ENCODE data around the gene SLC13A2. TPM values are rescaled to one million over a fixed set of nuclear protein-coding genes. Genes with fewer than 3 reads are reported as not detected.
A peak's percentile ranks its signal among the peaks of the same experiment; 100 is the strongest.

Gene SLC13A2
- total RNA-seq, 2 experiments from 2014 or later, result not detected

DNA sequence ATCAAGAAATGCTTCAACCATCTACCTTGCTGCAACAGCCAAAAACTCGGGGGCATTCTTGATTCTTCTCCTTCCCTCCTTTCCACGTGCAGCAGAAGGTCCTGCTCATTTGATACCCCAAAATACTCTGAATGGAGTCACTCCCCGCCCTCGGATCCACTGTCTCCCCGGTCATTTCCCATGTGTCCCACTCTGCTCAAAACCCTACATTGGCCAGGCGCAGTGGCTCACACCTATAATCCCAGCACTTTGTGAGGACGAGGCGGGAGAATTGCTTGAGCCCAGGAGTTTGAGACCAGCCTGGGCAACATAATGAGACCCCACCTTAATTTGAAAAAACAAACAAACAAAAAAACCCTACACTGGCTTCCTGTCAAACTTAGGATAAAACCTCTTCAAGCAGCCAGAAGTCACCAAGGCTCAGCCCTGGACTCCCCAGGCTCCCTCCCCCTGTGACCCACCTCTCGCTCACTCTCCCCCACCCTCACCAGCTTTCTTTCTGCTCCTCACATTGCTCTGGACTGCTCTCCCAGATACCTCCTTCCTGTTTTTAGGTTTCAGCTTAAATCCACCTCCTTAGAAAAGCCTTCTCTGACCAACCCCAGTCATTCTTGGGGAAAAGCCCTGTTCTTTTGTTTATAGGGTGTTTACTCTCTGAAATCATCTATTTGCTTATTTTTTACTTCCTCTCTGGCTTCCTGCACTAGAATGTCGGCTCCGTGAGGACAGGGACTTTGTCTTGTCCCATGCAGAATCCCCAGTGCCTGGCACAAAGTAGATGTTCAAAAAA lies 2.8 kb downstream of the SLC13A2 start:
- no peaks in the 10 kb centered on the region for H3K36me3 Mint-ChIP-seq
- ATAC-seq (no peak), DNase-seq (no peak)
- peaks cover 11% of the 10 kb centered on the region for H3K4me1 Mint-ChIP-seq
- no peak overlapping the region for H3K27ac Mint-ChIP-seq
- no peak overlapping the region for H3K4me3 Mint-ChIP-seq
- no peaks in the 10 kb centered on the region for H3K27me3 Mint-ChIP-seq
- CTCF ChIA-PET, result no interaction called here
- H3K9me3 Mint-ChIP-seq (ENCODE audit: low read depth), result no peaks in the 10 kb centered on the region

DNA sequence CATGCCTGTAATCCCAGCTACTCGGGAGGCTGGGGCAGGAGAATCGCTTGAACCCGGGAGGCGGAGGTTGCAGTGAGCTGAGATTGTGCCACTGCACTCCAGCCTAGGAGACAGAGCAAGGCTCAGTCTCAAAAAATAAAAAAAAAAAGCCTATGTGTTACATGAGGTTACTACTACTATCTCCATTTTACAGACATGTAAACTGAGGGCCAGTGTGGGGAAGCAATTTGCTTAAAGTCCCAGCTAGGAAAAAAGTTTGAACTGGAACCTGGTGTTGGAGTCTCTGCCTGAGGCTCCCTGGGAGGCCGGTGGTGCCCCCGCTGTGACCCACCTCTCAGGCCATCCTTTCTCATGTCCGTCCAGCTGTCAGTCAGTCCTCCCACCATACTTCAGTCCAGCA lies 4.5 kb downstream of the SLC13A2 start:
- no peak for DNase-seq
- Mint-ChIP-seq H3K4me3 (no peak overlapping the region), H3K27me3 (no peaks in the 10 kb centered on the region), H3K4me1 (peaks cover 8% of the 10 kb centered on the region), H3K9me3 (ENCODE audit: low read depth) (no peaks in the 10 kb centered on the region), H3K27ac (no peak overlapping the region), H3K36me3 (no peaks in the 10 kb centered on the region)
- no peak for ATAC-seq
- CTCF ChIA-PET, result no interaction called here

DNA sequence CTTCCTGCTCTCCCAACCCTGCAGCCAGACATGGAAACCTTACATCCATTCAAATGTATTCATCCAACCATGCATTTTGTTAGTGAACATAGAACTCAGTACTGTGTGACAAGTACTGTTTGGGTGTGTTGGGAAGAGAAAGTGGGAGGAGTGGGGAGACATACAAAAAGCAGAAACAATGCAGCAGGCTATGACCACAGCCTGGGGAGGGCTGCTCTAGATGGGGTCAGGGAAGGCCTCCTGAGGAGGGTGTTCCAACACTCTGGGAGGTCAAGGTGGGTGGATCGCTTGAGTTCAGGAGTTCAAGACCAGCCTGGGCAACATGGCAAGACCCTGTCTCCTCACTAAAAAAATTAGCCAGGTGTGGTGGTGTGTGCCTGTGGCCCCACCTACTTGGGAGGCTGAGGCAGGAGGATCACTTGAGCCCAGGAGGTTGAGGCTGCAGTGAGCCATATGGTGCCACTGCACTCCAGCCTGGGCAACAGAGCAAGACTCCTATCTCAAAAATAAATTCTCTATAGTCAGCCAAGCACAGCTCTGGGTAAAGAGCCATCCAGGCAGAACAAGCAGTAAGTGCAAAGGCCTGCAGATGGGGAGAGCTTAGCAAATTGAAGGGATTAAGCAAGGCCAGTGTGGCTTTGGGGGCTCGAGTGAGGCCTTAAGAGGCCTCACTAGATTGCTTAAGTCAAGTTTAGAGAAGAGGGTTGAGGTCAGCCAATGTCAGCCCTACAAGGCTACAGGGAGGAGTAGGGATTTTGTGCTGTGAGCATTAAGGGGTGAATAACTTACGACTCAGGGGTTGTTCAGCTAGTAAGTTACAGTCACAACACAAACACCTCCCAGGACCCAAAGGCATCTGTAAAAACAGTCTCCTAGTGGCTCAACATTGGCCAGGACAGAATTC lies 5.5 kb downstream of the SLC13A2 start:
- Mint-ChIP-seq H3K4me1 (peaks cover 13% of the 10 kb centered on the region), H3K27ac (no peak overlapping the region), H3K27me3 (no peaks in the 10 kb centered on the region), H3K9me3 (ENCODE audit: low read depth) (no peaks in the 10 kb centered on the region), H3K36me3 (no peaks in the 10 kb centered on the region), H3K4me3 (no peak overlapping the region)
- no peak for ATAC-seq
- DNase-seq, result no peak
- CTCF ChIA-PET, result no interaction called here

GRCh38 chr17:28480278-28480677 lies 6.8 kb downstream of the SLC13A2 start:
- ATAC-seq (no peak), DNase-seq (no peak)
- Mint-ChIP-seq H3K9me3 (ENCODE audit: low read depth) (no peaks in the 10 kb centered on the region), H3K27ac (no peak overlapping the region), H3K36me3 (no peaks in the 10 kb centered on the region), H3K4me3 (no peak overlapping the region), H3K4me1 (peaks cover 23% of the 10 kb centered on the region), H3K27me3 (no peaks in the 10 kb centered on the region)
- CTCF ChIA-PET, result no interaction called here

DNA sequence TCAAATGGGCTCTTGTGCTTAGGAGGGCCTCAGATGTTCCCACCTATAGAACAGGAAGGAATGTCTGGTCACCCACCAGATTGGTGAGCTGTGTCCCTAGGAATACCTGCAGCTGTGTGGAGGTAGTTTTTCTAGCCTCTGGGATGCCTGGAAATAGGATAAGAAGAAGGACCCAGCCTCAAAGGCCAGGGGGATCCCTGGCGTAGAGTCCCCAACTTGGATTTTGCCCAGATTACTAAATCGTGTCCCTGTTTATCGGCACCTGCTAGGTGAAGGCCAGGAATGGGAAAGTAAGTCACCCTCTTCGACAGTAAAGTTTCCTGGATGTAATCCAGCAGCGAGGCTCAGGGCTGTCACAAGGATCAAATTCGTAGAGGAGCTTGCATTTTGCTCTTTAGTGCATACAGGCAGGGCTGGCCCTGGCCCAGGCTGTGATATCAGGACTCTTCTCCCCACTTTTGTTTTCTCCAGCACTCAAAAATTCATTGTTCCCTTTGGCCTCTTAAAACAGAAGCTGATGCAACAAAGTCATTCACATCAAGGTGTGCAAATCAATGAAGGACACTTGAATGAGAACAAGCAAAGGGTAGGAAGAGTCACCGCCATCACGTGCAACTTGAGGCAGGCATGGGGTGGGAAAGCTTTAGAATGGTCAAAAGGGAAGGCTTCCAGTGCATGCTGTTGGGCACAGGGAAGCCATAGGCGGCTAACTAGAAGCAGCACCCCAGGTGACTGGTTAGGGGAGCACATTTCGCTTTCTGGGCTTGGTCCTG lies 7.5 kb downstream of the SLC13A2 start:
- Mint-ChIP-seq H3K27ac (no peak overlapping the region), H3K36me3 (no peaks in the 10 kb centered on the region), H3K4me3 (no peak overlapping the region), H3K27me3 (no peaks in the 10 kb centered on the region), H3K9me3 (ENCODE audit: low read depth) (no peaks in the 10 kb centered on the region), H3K4me1 (peaks cover 17% of the 10 kb centered on the region)
- no peak for DNase-seq
- CTCF ChIA-PET, result no interaction called here
- no peak for ATAC-seq

GRCh38 chr17:28482551-28483199 lies 9.2 kb downstream of the SLC13A2 start:
- DNase-seq (no peak), ATAC-seq (no peak)
- Mint-ChIP-seq H3K9me3 (ENCODE audit: low read depth) (no peaks in the 10 kb centered on the region), H3K4me1 (peaks cover 17% of the 10 kb centered on the region), H3K27me3 (peaks cover 4% of the 10 kb centered on the region), H3K36me3 (no peaks in the 10 kb centered on the region), H3K27ac (no peak overlapping the region), H3K4me3 (no peak overlapping the region)
- CTCF ChIA-PET, result interaction anchor here (2.1 kb wide), 1 partner anchor 58 kb away, joined by 7 read pairs; no protein-coding TSS in a partner anchor

DNA sequence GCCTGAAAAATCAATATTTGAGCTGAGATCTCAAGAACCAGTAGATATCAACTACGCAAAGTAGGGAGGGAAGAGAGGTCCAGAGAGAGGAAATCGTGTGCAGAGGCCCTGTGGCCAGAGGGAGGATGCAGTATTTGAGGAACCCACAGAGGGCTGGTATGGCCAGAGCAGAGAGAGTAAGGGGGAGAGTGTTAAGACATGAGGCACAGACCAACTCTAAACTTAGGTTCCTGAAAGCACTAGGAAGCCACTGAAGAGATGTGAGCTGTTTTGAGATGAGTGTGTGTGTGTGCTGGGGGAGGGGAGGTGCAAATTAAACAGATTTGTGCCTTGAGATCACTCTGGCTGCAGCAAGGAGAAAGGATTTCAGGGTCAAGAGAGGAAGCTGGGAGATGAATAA lies 10.9 kb downstream of the SLC13A2 start:
- peak; percentile 80 for ATAC-seq
- Mint-ChIP-seq H3K9me3 (ENCODE audit: low read depth) (no peaks in the 10 kb centered on the region), H3K4me1 (peaks cover 17% of the 10 kb centered on the region), H3K27ac (peak overlapping the region; percentile 10), H3K36me3 (no peaks in the 10 kb centered on the region), H3K4me3 (no peak overlapping the region), H3K27me3 (peaks cover 4% of the 10 kb centered on the region)
- DNase-seq, result peak; percentile 50
- CTCF ChIA-PET, result interaction anchor here (0.9 to 2.1 kb wide), 4 partner anchors 11 to 480 kb away, joined by 3 to 7 read pairs (median 4); no protein-coding TSS in a partner anchor

DNA sequence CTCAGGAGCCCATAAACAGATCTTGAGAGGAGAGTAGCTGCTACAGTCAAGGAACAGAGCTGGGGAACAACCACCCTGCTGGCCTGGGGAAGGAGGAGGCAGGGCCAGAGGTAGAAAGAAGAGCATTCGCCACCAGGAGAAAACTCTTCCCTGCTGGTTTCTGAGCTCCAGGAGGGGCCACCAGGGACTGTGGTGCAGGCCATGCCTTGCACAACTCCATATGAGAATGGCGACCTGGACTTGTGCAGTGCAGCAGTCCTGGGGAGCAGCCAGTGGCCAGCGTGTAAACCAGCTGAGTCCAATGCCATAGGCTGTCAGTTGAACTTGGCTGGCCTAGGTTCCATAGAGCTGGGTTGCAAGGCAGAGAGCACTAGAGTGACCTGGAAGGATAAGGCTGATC lies 11.6 kb downstream of the SLC13A2 start:
- H3K36me3 Mint-ChIP-seq, result no peaks in the 10 kb centered on the region
- peaks cover 17% of the 10 kb centered on the region for H3K4me1 Mint-ChIP-seq
- DNase-seq (no peak), ATAC-seq (no peak)
- H3K27ac Mint-ChIP-seq, result no peak overlapping the region
- peaks cover 4% of the 10 kb centered on the region for H3K27me3 Mint-ChIP-seq
- H3K9me3 Mint-ChIP-seq (ENCODE audit: low read depth), result no peaks in the 10 kb centered on the region
- no peak overlapping the region for H3K4me3 Mint-ChIP-seq
- CTCF ChIA-PET, result interaction anchor here (0.9 to 2.1 kb wide), 3 partner anchors 55 to 480 kb away, joined by 3 to 7 read pairs (median 3); no protein-coding TSS in a partner anchor

DNA sequence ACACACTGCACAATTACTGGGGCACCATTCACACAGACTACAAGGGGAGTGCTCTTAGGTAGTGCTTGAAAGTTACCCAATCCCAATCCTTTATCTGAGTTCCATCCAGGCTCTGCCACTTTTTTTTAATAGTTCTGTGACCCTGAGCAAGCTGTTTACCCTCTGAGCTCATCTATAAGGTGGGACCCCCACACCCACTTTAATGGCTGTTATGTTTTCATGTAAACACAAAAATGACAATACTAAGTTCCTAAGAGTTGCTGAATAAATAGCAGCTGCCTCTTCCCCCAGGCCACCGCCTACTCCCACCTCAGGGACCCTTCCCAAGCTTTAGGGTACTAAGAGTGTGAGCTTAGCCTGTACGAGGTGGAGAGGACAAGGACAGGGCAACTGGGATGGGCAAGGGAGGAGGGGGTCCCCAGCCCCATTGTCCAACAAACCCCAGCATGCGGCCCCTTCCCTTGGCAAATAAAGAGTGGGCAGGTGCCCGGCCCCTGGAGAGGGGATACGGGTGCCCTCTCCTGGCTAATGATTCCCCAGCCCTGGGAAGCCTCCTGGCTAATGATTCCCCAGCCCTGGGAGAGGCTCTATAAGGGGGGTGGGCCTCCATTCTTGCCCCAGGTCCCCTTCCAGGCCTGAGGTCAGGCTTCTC lies 14.6 kb downstream of the SLC13A2 start:
- Mint-ChIP-seq H3K27me3 (peaks cover 11% of the 10 kb centered on the region), H3K9me3 (ENCODE audit: low read depth) (no peaks in the 10 kb centered on the region), H3K36me3 (no peaks in the 10 kb centered on the region), H3K4me3 (no peak overlapping the region), H3K27ac (no peak overlapping the region), H3K4me1 (peaks cover 17% of the 10 kb centered on the region)
- CTCF ChIA-PET, result no interaction called here
- no peak for ATAC-seq
- no peak for DNase-seq

DNA sequence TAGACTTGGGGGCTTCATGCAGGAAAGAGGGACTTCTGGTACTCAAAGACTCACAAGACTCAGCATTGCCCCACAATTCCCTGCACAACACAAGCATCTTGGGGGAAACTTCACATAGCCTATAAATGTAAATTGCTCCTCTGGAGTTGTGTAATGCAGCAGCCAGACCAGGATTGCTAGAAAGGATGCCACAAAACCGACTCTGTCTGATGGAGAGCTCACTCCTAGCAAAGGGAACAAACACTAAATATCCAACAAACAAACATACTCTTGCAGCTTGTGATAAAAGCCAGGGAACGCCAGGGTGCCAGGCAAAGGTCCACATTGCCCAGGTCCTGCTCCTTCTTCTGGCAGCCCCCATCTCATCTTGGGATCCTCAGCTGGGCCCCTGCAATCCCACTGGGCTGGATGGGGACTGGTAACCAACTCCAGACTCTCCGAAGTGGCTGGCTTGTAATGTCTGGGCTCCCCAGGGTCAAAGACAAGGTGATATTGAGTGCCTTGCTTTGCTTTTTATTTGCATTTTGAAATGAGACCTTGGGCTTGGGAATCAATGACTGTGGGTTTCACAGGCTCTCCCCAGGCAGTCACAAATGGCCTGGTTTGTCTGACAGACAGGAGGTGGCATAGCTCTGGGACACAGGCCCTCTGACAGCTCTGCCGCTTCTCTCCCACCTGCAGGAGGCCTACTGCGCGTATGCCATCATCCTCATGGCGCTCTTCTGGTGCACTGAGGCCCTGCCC lies 15.3 kb downstream of the SLC13A2 start:
- ATAC-seq (no peak), DNase-seq (no peak)
- H3K4me3 Mint-ChIP-seq, result no peak overlapping the region
- no peaks in the 10 kb centered on the region for H3K9me3 Mint-ChIP-seq (ENCODE audit: low read depth)
- no peaks in the 10 kb centered on the region for H3K36me3 Mint-ChIP-seq
- no peak overlapping the region for H3K27ac Mint-ChIP-seq
- CTCF ChIA-PET, result no interaction called here
- H3K4me1 Mint-ChIP-seq, result peaks cover 14% of the 10 kb centered on the region
- H3K27me3 Mint-ChIP-seq, result peaks cover 11% of the 10 kb centered on the region

- no peaks in the 10 kb centered on the region for H3K9me3 Mint-ChIP-seq (ENCODE audit: low read depth)
- H3K4me3 Mint-ChIP-seq, result no peak overlapping the region
- ATAC-seq (no peak), DNase-seq (no peak)
- H3K27me3 Mint-ChIP-seq, result peaks cover 9% of the 10 kb centered on the region
- no peak overlapping the region for H3K27ac Mint-ChIP-seq
- H3K4me1 Mint-ChIP-seq, result no peaks in the 10 kb centered on the region
- no peaks in the 10 kb centered on the region for H3K36me3 Mint-ChIP-seq
- CTCF ChIA-PET, result no interaction called here
These were observed 17.8 kb downstream of the SLC13A2 start for GRCh38 chr17:28491286-28491685.

DNA sequence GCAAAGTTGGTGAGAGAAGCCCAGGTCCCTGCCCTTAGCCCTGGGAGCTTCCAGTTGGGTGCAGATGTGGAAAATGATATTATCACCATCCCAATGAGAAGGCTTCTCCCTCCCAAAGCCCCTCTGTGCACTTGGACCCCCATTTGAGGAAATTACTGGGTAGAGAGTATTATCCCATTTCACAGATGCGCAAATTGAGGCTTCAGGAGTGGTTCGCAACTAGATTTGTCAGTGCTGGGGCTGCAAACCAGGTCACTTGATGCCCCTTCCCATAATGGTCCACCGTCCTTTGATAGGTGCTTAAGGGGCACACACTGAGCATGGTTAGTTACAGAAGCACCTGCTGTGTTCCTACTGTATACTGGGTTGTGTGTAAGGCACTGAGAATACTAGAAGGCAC lies 18.4 kb downstream of the SLC13A2 start:
- Mint-ChIP-seq H3K9me3 (ENCODE audit: low read depth) (no peaks in the 10 kb centered on the region), H3K36me3 (no peaks in the 10 kb centered on the region), H3K4me3 (no peak overlapping the region), H3K4me1 (no peaks in the 10 kb centered on the region), H3K27ac (no peak overlapping the region), H3K27me3 (peaks cover 7% of the 10 kb centered on the region)
- CTCF ChIA-PET, result no interaction called here
- no peak for ATAC-seq
- no peak for DNase-seq
